A549 treated with AZD2906 at 1 μM for 4 hours (cell line): ENCODE measurements around the gene RBM3. TPM values are rescaled to one million over a fixed set of nuclear protein-coding genes. Genes with fewer than 3 reads are reported as not detected.

ENCODE experiments used
- total RNA-seq: library from RNA; stranded (reverse); fragments of 200-300 nt; extraction: Qiagen RNA extraction; gene quantifications from 5 replicates; pipeline ENCODE4 v1.2.3, GENCODE V29; 2022

RBM3 gene
- total RNA-seq: 337 to 558 TPM (median 385 TPM) in 5 replicates

GRCh38 chrX:48574270-48575266 lies at the start of gene RBM3:
Gene RBM3 (plus strand): TSS chrX:48574484. CDS start chrX:48575181, 697 bp downstream.

DNA sequence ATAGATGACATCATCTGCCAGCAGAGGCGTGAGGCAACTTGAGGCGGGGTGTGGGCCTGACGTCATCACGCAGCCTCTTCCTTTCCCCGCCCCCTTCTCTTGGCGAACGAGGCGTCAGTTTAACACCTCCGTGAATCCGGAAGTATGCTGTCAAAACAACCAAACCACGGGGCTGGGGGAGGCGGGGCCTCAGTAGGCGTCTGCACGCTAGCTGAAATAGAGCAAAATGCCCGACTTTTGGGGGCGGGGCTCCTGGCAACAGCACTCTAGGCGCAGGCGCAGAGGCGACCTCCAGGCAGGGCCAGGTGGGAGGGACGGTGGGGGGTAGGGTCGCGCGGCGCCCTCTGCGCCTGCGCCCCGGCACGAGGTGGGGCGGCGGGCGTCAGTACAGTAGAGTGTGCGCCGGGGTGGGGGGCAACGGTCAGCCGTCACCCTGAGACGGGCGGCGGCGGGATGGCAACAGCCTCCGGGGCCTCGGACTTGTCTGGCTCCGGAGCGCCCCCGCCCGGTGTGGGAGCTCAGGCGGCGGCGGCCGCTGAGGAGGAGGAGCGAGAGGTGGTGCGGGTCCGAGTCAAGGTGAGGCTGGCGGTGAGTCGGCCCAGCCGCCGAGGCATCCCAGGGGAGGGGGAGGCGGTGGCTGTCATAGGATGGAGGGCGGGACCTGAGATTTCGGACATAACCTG lies 34.8 kb upstream of the RBM3 start, which contains the start of gene TBC1D25:
TBC1D25 (plus strand) TSS at position 370 of the 683 bp plus-strand sequence; CDS start at position 454, 84 bp downstream.

GRCh38 chrX:48597353-48598264 lies 23.3 kb downstream of the RBM3 start, which contains the start of gene WDR13:
Gene WDR13 (plus strand): TSS chrX:48597492. CDS start chrX:48597997, 505 bp downstream.

Other genes with a start within 250 kb of the RBM3 start
- gene SSX3, start 217.8 kb upstream of the RBM3 start, total RNA-seq: not detected in 5 replicates
- not detected in 5 replicates for gene SSX4, start 190.9 kb upstream of the RBM3 start, total RNA-seq
- not detected in 5 replicates for gene SSX4B, start 162.5 kb upstream of the RBM3 start, total RNA-seq
- 0.09 to 0.20 TPM (median 0.16 TPM) in 5 replicates for gene SLC38A5, start 104.2 kb upstream of the RBM3 start, total RNA-seq
- gene FTSJ1, start 98.3 kb upstream of the RBM3 start, total RNA-seq: 68.4 to 73.6 TPM (median 70.8 TPM) in 5 replicates
- 15.2 to 16.7 TPM (median 16.0 TPM) in 5 replicates for gene PORCN, start 65.5 kb upstream of the RBM3 start, total RNA-seq
- 127 to 154 TPM (median 148 TPM) in 5 replicates for gene EBP, start 52.7 kb upstream of the RBM3 start, total RNA-seq
- gene TBC1D25, start 34.8 kb upstream of the RBM3 start, total RNA-seq: 11.2 to 14.4 TPM (median 13.6 TPM) in 5 replicates
- gene WDR13, start 23.0 kb downstream of the RBM3 start, total RNA-seq: 65.1 to 92.6 TPM (median 88.6 TPM) in 5 replicates
- gene WAS, start 109.3 kb downstream of the RBM3 start, total RNA-seq: 0.22 to 0.52 TPM (median 0.32 TPM) in 5 replicates
- 21.8 to 24.6 TPM (median 23.0 TPM) in 5 replicates for gene SUV39H1, start 122.2 kb downstream of the RBM3 start, total RNA-seq
- not detected in 5 replicates for gene GLOD5, start 187.3 kb downstream of the RBM3 start, total RNA-seq
- gene GATA1, start 212.1 kb downstream of the RBM3 start, total RNA-seq: not detected in 5 replicates
- gene HDAC6, start 227.6 kb downstream of the RBM3 start, total RNA-seq: 20.2 to 29.9 TPM (median 28.8 TPM) in 5 replicates